GM12865 (cell line): ENCODE results near the gene TTLL6.
"Not testable (repeated sequence)": the region's sequence is repeated elsewhere in the genome, so short reads cannot be mapped to it uniquely, and the experiment has no call there.

ENCODE experiments used
- DNase-seq: peaks from one replicate; pipeline ENCODE4 v3.0.0; 2010; ENCODE audit warnings: low read depth
- H3K4me3 ChIP-seq: 2 replicates; pipeline ENCODE4 v1.5.1; 2011; ENCODE audit warnings: mild to moderate bottlenecking, low read depth, low read length, control low read depth
- TF ChIP-seq, protein P1 (sequence below): IDR thresholded peaks from 2 replicates; pipeline ENCODE4 v1.5.1; 2011; ENCODE audit warnings: low read length, control low read depth, low read depth, inconsistent platforms; ENCODE audit not compliant: insufficient read depth; ENCODE audit errors: missing control alignments

TTLL6 gene

DNA sequence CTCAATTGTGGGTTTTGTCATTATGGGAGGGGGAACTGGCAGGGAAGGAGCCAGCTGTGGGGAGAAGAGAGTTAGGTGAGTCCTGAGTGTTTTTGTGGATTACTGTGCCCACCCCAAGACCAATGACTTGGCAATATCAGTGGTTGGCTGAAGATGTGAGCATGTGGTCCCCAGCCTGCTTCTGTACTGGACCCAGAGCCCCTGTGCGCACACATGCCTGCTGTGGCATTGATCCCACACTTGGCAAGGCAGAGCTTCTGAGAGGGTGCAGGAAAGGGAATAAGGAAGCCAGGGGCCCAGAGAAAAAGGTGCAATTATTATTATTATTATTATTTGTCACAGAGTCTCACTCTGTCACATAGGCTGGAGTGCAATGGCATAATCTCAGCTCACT is 96.0 kb downstream of the TTLL6 start:
- DNase-seq = no peak
- TF ChIP-seq, protein P1, sequence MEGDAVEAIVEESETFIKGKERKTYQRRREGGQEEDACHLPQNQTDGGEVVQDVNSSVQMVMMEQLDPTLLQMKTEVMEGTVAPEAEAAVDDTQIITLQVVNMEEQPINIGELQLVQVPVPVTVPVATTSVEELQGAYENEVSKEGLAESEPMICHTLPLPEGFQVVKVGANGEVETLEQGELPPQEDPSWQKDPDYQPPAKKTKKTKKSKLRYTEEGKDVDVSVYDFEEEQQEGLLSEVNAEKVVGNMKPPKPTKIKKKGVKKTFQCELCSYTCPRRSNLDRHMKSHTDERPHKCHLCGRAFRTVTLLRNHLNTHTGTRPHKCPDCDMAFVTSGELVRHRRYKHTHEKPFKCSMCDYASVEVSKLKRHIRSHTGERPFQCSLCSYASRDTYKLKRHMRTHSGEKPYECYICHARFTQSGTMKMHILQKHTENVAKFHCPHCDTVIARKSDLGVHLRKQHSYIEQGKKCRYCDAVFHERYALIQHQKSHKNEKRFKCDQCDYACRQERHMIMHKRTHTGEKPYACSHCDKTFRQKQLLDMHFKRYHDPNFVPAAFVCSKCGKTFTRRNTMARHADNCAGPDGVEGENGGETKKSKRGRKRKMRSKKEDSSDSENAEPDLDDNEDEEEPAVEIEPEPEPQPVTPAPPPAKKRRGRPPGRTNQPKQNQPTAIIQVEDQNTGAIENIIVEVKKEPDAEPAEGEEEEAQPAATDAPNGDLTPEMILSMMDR = no peak
- no peak overlapping the region for H3K4me3 ChIP-seq

DNA sequence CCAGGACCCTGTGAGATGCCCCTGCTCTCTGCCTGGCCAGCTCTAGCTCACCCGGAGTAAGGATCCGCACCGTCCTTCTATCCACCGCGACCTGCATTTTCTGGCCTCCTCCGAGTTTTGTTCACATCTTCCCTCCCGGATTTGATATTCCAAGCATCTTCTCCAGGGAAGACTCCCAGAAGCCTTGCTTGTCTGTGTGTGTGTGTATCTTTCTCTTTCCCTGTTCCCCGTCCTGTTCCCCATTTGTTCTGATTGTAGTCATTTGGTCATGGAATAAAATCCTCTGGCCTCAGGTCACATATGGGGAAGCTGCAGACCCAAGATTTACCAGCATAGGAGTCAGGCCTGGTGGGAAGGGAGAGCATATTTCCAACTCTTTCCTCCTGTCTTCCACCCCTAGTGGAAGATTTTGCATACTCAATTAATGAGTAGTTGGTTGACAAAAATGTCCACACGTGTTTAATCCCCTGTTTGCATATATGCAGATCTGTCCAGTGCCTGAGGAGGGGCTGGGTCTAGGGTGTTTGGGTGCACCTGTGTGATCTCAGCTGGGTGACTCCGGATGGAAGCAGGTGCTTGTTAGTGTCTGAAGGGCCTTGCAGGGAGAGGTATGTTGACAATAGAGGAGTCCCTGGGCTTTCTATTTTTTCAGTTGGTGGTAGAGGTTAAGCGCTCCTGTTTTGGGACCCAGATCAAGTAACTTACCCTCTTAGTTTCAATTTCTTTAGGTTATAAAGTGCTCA is 96.6 kb downstream of the TTLL6 start:
- TF ChIP-seq, protein P1 = no peak
- no peak overlapping the region for H3K4me3 ChIP-seq
- DNase-seq = no peak

DNA sequence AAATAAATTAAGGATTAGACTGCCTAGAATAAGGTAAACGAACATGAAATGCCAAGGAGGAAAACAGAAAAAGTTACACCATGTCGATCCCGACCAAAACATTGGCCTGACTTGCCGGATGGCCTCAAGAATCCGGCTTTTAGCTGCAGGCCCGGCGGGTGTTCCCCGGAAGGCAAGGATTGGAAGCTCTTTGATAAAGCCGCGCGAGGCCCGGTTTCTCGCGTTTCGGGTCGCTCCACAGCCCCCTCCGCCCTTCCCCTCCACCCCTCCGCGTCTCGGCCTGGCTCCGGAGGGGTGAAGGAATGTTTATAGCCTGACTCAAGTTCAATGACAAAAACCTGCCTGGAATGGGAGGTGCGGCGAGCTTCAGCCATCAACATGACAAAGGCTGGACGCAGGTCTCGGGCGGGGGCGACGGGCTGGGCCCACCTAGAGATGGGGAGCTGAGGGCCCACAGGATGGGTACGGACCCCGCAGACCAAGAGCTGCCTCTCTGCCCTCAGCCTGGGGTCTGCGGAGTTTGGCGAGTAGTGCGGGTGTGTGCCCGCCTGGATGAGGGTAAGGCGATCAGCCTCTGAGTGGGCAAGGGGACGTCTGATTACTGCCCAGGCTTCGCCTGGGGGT is 97.3 kb downstream of the TTLL6 start:
- TF ChIP-seq, protein P1 = no peak
- DNase-seq = no peak
- H3K4me3 ChIP-seq = no peak overlapping the region

DNA sequence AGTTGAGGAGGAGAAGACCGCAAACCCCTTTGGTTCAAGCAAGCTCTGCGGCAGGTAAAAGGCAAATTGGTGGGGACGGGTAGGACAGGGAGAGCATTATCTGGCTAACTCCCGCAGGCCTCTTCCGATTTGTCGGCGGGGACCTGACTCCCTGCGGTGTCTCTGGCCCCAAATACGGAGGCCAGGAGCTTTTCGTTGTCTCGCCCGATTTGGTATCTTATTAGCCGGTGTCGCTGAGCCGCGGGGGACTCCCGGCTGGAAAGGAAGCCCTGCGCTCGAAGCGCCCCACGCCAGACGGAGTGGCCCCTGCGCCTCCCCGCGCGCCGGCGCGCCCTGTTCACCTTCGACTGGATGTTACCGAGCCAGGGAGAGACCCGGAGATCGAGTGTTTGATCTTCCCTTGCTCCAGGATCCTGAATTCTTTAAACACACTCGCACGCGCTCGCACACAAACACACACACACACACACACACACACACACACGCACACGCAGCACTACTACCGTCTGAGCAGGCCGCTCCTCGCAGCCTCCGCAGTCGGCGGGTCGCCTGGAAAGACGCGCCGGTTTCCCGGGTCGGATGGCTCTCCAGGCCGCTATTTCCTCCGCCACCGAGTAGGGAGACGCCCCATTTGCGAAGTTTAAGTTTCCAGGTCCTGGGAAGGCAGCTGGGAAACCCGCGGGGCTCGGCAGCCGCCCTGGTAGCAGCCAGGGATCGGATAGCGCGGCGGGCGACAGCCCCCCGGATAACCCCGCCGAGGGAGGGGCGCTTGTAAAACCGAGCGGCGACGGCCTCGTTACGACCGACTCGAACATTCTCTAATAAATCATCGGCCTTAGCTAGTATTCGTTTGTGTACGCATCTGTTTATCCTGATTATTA is 98.0 kb downstream of the TTLL6 start:
- no peak for DNase-seq

DNA sequence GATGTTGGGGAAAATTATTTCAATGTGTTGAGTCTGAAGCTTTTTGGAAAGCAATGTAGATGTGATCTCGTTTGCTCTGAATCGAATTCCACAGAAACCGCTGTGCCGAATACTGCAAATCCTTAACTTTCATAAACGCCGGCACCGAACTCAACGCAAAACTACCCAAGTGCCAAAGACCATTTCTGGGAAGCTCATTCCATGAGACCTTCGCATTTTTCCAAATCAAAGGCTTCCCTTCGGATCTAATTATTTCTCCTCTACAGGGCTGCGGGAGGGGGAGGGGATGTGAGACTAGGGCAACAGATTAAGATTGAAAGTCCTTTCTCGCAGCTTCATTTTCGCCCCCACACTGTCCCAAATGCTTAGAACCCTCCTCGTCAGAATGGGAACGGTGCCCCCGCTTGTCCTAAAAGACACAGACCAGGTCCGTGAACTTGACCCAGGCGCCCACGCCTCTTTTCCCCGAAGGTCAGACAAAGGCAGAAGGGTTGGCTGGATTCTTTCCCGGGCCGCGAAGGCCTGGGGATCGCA is 98.7 kb downstream of the TTLL6 start:
- H3K4me3 ChIP-seq = no peak overlapping the region
- no peak for DNase-seq
- TF ChIP-seq, protein P1 = no peak

More for the DNA sequence above, 98.0 kb downstream of the TTLL6 start:
- H3K4me3 ChIP-seq = no peak overlapping the region
- TF ChIP-seq, protein P1 = no peak

DNA sequence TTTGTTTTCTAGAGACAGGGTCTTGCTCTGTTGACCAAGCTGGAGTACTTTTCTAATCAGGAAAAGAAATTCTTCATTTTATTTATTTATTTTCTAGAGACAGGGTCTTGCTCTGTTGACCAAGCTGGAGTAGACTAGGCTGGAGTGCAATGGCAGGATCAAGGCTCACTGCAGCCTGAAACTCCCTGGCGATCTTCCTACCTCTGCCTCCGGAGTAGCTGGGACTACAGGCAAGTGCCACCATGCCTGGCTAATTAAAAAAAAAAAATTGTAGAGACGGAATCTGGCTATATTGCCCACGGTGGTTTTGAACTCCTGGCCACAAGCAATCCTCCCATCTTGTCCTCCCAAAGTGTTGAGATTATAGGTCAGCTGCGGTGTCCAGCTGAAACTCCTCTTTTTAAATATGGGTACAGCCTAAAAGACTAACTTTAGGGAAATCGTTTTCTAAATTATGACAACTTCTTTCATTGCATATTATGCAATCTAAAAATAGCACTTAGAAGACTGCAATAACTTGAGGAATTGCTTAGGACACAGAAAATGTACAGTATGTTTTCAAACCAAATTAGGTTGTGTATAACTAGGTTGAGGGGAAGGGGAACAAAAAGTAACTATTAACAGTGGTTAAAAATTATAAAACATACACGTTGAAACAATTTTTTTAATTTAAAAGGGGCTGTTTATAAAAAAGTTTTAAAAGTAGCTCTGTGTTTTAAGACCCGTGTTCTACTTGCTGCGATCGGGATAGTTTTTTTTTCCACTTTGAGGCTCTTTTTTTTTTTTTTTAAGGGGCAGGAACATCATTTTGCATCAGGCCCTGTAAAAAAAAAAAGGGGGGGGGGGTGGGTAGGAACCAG is 99.4 kb downstream of the TTLL6 start:
- TF ChIP-seq, protein P1 = no peak
- H3K4me3 ChIP-seq = no peak overlapping the region
- no peak for DNase-seq

DNA sequence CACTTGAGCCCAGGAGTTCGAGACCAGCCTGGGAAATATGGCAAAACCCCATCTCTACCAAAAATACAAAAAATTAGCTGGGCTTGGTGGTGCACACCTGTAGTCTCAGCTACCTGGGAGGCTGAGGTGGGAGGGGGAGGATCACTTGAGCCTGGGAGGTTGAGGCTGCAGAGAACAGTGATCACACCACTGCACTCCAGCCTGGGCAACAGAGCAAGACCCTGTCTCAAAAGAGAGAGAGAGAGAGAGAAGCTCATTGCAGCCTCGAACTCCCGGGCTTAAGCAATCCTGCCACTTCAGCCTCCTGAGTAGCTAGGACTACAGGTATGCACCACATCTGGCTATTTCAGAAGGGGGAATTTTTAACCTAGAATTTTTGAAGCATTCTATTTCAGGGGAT is 100.5 kb downstream of the TTLL6 start:
- not testable (repeated sequence) for H3K4me3 ChIP-seq, DNase-seq
